Dermis microvascular lymphatic vessel endothelial cell (primary cell): ENCODE measurements around the gene SRC. TPM values are rescaled to one million over a fixed set of nuclear protein-coding genes. Genes with fewer than 3 reads are reported as not detected.
"Not testable (repeated sequence)": the region's sequence is repeated elsewhere in the genome, so short reads cannot be mapped to it uniquely, and the experiment has no call there.

Experiments used
- DNase-seq, 2 donors: peaks; one replicate each; pipeline versions ENCODE4 v3.0.0 to v3.0.0-alpha.2; 2010; ENCODE audit warnings: low read depth in 2 of 2
- total RNA-seq: library from RNA; depleted of rRNA; stranded (reverse); fragments of >200 nt; gene quantifications from 2 replicates; pipeline ENCODE4 v1.2.1, GENCODE V29; 2014

Gene SRC
- total RNA-seq, 1 donor from 2014 or later, result 3.7 TPM

- peak; percentile 15 to 41 for DNase-seq
Observed at GRCh38 chr20:37336369-37337207, 9.4 kb upstream of the SRC start.

DNA sequence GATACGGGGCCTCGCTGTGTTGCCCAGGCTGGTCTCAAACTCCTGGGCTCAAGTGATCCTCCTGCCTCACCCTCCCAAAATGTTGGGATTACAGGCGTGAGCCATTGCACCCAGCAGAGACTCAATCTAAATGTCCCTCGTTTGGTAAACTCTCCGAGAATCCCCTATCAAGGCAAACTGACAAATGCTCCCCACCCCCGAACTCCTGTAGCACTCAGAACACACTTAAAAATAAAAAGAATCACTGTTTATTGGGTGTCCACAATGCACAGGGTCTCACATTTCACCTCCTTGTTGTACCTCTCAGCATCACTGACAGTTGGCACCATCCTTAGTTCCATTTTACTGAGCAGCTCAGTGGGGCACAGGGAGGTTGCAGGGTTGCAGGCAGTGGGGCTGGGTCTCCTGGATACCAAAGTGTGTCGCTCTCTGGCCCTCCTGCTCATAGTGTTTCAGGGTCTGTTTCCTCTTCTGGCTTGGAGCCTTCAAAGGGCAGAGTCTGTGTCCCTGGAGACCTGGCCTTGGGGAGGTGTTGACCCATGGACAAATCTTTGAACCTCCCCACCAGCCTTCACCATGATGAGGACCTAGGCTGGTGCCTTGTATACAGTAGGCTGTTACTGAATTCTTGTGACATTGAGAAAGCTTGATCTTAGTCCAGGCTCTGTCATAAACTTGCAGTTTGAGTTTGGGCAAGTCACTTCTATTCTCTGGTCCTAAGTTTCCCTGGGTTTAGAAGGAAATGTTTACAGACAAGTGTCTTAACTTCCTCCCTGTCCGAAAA lies 8.5 kb upstream of the SRC start:
- no peak for DNase-seq

DNA sequence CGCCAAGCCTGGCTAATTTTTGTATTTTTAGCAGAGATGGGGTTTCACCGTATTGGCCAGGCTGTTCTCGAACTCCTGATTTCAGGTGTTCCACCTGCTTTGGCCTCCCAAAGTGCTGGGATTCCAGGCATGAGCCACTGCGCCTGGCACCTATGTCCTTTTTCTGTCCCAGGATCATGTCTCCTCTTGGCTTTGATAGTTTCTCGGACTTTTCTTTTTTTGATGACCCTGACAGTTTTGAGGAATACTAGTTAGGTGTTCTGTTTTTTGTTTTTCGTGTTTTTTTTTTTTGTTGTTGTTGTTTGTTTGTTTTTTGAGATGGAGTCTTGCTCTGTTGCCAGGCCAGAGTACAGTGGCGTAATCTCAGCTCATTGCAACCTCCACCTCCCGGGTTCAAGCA lies 7.6 kb upstream of the SRC start:
- not testable (repeated sequence) for DNase-seq

DNA sequence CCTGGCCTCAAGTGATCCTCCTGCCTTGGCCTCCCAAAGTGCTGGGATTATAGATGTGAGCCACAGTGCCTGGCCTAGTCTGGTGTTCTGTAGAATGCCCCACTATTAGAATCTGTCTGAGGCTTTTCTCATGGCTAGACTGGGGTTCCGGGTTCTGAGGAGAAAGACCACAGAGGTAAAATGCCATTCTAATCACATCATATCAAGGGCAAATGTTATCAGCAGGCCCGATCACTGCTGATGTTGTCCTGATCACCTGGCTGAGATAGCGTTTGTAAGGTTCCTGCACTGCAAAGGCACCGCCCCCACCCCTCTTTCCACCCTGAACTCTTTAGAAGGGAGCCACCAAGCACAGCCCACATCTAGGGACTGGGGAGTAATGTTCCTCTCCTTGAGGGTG lies 6.7 kb upstream of the SRC start:
- DNase-seq, result no peak

GRCh38 chr20:37339764-37340109 lies 6.2 kb upstream of the SRC start:
- not testable (repeated sequence) for DNase-seq

DNA sequence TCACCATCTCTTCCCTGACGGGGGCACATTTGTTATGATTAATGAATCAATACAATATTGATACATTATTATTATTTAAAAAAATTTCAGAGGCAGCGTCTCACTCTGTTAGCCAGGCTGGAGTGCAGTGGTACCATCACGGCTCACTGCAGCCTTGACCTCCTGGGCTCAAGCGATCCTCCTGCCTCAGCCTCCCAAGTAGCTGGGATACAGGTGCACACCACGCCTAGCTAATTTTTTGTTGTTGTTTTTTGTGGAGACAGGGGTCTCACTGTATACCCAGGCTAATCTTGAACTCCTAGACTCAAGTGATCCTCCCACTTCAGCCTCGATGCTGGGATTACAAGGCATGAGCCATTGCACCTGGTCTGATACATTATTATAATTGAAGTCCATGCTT lies 4.9 kb upstream of the SRC start:
- DNase-seq, result no peak

DNA sequence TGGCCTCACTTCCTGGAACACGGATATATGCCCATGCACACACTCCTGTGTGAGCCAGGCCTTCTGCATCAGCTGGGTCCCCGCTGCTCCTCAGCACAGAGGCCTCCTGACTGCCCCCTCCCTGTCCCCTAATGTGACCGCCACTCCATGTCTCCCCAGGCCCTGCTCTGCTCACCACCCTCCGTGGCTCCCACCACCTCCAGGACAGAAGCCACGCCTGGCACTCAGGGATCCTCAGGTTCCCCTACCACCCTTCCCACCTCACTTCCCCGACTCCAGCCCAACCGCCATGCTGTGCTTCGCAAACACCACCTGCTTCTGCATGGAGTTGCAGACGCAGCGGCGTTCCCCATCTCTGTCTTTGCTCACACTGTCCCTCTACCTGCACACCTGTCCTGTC lies 4.3 kb upstream of the SRC start:
- DNase-seq, result no peak

DNA sequence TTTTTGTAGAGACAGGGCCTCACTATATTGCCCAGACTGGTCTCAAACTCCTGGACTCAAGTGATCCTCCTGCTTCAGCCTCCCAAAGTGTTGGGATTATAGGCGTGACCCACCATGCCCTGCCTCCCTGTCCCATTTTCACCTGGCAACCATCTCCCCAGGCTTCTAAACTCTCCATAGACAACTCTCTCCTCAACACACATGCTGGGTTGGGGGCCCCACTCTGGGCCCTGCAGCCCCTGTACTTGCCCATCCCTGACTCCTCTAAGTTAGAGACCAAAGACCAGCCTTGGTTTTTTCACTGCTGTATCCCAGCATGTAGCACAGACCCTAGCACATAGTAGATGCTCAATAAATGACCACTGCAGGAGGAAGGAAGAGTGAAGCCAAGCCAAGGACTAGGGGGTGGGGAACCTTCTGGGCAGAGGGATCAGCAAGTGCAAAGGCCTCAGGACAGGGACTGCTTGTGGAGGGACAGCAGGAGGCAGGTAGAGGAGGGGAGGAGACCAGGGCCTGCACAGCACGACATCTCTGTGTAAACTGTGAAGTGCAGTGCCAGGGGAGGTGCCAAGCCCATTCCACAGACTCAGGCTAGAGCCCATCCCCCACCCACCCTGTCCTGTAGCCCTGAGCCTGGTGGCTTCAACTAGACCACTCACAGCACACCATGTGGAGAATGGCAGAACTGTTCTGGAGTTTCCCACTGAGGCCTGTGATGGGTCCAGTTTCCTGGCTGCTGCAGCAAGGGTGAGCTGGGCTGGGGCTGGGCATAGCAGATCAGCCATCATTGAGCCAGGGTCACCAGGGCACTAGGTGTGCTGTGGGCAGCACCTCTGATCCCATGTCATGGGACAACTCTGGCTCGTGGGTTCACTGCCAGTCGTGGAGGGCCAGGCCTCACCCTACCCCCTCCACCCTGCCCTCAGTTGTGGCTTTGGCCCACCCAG lies 3.4 kb upstream of the SRC start:
- no peak for DNase-seq

GRCh38 chr20:37343212-37343993 lies 2.5 kb upstream of the SRC start:
- DNase-seq, result no peak

DNA sequence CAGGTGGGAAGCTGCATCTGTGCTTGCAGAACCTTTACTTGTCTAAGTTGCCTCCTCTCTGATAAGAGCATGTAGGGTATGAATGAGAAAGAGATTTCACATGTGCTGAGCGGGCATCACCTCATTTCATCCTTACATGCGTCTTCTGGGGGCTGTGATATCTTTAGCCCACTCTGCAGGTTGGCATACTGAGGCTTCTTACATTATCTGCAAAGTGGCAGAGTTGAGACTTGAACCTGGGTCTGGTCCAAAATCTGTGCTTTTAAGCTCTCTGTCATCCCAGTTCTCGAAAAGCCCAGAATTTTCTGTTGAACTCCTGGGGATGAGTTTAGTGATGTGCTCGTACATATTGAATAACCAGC lies 2.0 kb upstream of the SRC start:
- DNase-seq, result no peak

GRCh38 chr20:37344506-37345338 lies 1.2 kb upstream of the SRC start:
- DNase-seq, result no peak

- no peak for DNase-seq
Observed at GRCh38 chr20:37346236-37346534, 245 bp downstream of the SRC start.

- DNase-seq, result no peak
Observed at GRCh38 chr20:37346535-37347346, 801 bp downstream of the SRC start.

- DNase-seq, result no peak
Observed at GRCh38 chr20:37347347-37347823, 1.4 kb downstream of the SRC start.

DNA sequence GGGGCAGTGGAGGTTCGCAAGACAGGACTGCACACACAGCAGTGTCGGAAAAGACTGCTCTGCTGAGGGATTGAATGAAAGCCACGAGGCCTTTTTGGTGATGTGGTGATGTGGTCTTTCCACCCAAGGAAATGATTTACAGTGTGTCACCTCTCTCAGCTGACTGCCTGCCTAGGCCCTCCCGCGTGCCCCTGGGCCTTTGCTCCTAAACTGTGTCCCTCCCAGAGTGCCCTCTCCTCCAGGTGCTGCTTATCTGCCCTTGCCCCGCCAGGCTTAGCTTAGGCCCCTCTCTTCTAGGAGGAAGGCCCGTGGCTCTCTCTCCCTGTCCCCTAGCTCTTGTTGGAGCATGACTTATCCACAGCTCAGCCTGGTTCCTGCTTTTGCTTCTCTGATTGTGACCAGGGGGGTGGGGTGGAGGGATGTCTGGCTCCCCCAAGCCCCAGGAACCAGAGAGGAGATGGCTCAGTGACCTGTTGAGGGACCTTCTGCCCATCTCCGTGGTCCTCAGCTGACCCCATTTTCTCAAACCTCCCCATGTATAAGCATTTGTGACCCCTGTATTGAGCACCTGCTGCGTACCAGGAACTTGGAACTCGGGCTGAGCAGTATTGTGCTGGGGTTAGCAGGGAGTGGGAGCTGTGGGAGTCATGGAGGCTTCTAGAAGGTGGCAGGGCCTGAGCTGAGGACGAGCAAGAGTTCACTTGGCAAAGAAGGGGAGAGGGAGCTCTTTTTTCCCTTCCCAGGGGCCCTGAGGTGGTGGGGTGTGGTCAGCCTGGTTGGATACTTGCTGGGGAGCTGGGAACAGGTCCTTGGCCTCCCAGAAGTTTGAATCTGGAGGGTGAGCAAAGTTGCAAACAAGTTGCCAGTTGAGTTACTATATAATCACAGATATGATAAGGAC lies 2.2 kb downstream of the SRC start:
- DNase-seq, result no peak

GRCh38 chr20:37348792-37349516 lies 3.0 kb downstream of the SRC start:
- no peak for DNase-seq
